CD4-positive, alpha-beta T cell treated with Interleukin-12 subunit alpha and Interleukin-12 subunit beta, for 1 hour (primary cell): ENCODE data around the gene RPRD1B.
"Not testable (repeated sequence)": the region's sequence is repeated elsewhere in the genome, so short reads cannot be mapped to it uniquely, and the experiment has no call there.

Experiments used
- DNase-seq: peaks from one replicate; pipeline ENCODE4 v3.0.0-alpha.2; 2020

RPRD1B gene

GRCh38 chr20:38107916-38108315 lies 74.4 kb downstream of the RPRD1B start:
- DNase-seq: not testable (repeated sequence)

DNA sequence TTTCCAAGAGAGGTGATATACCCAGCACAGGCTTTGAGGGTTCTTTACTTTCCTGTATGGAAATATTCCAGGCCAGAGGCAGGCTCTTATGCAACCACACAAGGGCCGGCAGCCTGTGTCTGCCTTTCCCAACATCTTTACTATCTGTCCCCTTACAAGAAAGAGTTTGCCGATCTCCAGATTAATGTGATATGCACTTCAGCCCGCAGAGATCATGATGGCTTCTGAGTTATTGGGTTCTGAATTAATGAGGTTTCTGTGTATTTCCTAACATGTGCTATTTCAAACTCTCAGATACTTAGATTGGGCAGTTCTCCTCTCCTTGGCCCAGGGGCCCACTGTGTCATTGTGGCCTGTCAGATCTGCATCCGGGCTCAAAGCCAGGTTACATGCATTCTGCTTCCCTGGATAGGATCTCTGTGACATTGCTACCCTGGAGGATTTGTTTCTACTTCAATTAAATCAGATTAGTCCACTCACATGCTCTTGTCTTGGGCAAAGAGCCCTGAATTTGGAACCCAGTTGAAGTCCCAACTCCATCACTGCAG lies 75.0 kb downstream of the RPRD1B start:
- DNase-seq: no peak

DNA sequence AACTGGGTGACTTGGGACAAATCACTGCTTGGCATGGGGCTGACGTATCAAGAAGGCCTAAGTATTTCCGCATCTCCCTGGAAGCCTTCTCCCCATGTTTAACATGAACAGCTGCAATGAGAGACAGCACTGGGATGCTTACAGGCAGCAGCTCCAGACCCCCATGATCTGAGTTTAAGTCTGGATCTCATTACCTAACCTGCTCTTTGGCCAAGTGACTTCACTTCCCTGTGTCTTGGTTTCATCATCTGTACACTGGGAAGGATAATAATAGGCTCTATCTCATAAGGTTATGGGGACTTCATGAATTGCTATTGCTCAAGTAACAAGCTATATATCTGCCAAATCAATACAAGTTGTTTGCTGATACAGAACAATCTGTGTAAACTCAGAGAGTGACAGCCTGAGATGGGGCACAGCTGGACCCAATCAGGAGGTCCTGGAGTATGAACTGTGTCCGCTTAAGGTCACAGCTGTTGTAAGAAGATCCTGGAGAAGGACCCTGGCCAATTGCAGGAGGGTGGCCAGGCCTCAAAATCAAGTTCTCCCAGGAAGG lies 75.5 kb downstream of the RPRD1B start:
- DNase-seq: no peak

GRCh38 chr20:38109591-38110524 lies 76.3 kb downstream of the RPRD1B start:
- no peak for DNase-seq

GRCh38 chr20:38110525-38111178 lies 77.1 kb downstream of the RPRD1B start:
- DNase-seq: no peak

GRCh38 chr20:38111366-38112232 lies 78.1 kb downstream of the RPRD1B start:
- DNase-seq: no peak

- DNase-seq: no peak
These were observed 78.8 kb downstream of the RPRD1B start for GRCh38 chr20:38112261-38112929.

DNA sequence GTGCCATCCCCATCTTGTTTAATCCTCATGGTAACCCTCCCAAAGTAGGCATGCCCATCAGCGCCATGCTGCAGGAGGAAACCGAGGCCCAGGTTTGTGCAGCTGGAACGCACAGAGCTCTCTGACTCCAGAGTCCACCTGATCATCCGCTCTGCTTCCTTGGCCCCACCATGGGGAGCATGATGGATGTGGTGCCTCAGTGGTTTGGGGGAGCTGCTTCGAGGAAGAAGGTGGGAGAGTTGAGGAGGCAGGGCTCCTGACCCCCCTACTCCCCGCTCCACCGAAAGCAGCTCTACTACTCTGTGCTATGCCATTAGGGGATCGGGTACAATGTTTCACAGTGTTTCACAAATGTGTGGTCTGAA lies 79.4 kb downstream of the RPRD1B start:
- no peak for DNase-seq

GRCh38 chr20:38113401-38114325 lies 80.1 kb downstream of the RPRD1B start:
- DNase-seq: no peak

GRCh38 chr20:38114353-38114791 lies 80.8 kb downstream of the RPRD1B start:
- no peak for DNase-seq

- DNase-seq: no peak
These were observed 81.7 kb downstream of the RPRD1B start for GRCh38 chr20:38115205-38115604.

- no peak for DNase-seq
These were observed 82.3 kb downstream of the RPRD1B start for GRCh38 chr20:38115896-38116295.

DNA sequence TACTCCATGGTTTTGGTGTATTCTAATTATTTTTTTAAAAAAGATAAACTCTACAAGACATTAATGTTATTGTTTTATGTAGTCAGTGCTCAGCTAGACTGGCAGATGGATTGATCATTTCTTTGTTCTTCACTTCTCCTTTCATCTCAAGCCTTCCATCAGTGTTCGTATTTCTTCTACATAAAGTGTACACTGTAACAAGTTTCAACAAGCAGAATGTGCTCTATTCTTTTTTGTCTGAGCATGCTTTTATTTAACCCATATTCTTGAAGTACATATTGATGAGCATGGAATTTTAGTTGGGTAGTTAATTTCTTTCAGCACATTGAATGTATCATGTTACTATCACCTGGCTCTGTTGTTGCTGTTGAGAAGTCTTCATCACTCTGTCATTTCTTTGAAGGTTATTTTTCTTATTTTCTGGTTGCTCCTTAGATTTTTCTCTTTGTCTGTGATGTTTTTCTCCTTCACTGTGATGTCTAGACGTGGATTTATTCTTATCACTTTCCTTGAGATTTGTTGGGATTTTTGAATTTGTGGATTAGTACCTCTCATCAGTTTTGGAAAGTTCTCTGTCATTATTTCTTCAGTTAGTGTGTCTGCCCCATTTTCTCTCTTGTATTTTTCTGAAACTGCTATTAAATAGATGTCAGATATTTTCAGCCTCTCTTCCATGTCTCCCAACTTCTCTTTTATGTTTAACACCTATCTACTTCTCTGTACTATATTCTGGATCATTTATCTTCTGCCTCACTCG lies 83.0 kb downstream of the RPRD1B start:
- DNase-seq: no peak

DNA sequence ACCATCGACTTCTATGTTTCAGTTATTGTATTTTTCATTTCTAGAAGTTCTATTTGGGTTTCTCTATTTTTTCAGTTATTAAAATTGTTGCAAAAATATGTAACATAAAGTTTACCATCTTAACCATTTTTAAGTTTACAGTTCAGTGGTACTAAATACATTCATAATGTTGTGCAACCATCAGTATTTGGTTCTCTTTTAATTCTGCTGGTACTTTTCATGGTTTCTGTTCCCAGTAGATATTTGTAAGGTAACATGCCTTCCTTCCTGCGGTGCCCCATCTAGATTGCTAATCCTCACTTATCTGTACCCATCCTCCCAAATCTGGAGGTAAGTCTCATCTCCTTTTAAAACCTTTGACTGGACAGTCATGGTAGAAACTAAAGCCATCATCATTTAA lies 83.7 kb downstream of the RPRD1B start:
- DNase-seq: no peak

DNA sequence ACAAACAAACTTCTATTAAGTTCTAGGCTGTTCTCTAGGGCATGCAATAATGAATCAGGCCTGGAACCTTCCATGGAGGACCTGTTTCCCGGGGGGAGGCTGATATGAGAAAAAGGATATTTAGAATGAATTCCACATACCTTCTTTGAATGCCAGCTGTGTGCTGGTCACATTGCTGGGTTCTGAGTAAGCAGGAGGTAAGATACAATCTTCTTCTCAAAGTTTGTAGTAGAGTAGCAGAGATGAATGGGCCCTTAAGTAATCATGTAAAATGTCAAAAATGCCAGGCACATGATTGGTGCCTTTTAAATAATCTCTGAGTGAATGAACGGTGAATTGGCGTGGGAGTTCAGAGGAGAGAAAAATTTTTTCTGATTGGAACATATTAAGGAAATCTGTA lies 84.1 kb downstream of the RPRD1B start:
- DNase-seq: no peak

DNA sequence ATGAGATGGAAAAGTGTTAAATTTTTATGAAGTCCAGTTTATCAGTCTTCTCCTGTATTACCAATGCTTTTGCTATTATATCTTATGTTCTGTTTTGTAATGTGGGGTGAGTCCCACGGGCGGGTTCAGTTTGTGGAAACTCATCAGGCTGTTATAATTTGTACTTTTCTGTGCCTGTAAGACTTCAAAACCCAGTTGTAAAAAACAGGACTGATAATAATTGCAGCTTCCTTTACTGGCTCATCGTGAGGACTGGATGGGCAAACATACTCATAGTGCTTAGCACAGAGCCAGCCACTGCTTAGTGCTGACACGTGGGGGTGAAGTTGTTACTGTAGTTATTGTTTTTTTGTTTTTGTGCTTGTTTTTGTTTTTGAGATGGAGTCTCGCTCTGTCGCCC lies 85.9 kb downstream of the RPRD1B start:
- DNase-seq: no peak

GRCh38 chr20:38120625-38120988 lies 87.1 kb downstream of the RPRD1B start:
- DNase-seq: no peak

DNA sequence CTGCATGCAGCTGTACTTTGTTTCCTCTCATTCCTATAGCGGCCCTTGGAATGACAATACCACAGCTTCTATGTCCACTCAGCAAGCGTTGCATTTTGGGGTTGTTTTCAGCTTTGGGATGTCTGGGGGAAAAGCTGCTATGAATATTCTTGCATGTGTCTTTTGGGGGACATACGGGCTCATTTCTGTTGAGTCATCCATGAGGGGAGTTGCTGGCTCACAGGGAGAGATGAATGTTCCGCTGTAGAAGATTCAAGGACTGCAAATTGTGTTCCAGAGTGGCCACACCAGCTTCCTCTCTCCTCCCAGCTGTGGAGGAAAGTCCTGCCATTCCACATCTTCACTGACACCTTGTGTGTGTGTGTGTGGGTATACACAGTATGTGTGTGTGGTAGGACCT lies 88.2 kb downstream of the RPRD1B start:
- no peak for DNase-seq

GRCh38 chr20:38123021-38123587 lies 89.6 kb downstream of the RPRD1B start:
- DNase-seq: no peak
